A549 treated with CpdA at 1 μM for 4 hours (cell line): ENCODE data around the gene ECPAS. TPM values are rescaled to one million over a fixed set of nuclear protein-coding genes. Genes with fewer than 3 reads are reported as not detected.

Experiments used
- total RNA-seq: library from RNA; stranded (reverse); fragments of 200-300 nt; extraction: Qiagen RNA extraction; gene quantifications from 5 replicates; pipeline ENCODE4 v1.2.3, GENCODE V29; 2022; ENCODE audit warnings: low read depth

Gene ECPAS
- 36.9 to 51.0 TPM (median 38.2 TPM) in 5 replicates for total RNA-seq

DNA sequence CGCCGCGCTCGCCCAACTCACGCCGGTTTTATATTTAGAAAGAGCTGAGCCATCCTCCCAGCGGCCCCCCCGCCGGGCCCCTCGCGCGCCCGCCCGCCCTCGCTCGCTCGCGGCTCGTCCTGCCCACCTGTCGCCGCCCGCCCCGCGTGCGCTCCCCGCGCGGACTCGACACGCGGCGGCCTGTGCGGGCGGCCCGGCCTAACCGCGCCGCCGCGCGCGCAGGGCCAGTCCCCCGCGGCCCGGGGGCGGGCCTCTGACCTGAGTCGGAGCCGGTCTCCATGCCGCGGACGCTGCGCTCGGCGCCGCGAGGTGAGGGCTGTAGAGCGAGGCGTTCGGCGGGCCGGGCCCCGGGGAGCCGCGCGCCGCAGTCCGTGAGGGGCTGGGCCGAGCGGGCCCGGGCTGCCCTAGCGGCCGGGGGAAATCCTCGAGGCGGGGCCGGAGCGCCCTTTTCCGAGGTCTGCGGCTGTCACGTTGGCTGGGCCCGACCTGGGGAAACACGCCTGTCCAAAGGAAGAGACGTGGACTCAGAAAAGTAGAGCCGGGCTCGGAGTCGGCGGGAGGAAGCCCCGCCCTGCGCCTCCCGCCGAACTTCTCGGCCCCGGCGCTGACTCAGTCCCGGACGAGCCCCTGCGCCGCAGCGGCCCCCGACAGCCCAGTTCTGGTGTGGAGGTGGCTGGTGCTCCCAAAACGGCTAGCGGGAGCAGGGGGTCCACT, at the start of gene ECPAS:
ECPAS (minus strand) TSS at position 526 of the 714 bp plus-strand sequence. CDS start 11,465 bp downstream, outside the sequence.

DNA sequence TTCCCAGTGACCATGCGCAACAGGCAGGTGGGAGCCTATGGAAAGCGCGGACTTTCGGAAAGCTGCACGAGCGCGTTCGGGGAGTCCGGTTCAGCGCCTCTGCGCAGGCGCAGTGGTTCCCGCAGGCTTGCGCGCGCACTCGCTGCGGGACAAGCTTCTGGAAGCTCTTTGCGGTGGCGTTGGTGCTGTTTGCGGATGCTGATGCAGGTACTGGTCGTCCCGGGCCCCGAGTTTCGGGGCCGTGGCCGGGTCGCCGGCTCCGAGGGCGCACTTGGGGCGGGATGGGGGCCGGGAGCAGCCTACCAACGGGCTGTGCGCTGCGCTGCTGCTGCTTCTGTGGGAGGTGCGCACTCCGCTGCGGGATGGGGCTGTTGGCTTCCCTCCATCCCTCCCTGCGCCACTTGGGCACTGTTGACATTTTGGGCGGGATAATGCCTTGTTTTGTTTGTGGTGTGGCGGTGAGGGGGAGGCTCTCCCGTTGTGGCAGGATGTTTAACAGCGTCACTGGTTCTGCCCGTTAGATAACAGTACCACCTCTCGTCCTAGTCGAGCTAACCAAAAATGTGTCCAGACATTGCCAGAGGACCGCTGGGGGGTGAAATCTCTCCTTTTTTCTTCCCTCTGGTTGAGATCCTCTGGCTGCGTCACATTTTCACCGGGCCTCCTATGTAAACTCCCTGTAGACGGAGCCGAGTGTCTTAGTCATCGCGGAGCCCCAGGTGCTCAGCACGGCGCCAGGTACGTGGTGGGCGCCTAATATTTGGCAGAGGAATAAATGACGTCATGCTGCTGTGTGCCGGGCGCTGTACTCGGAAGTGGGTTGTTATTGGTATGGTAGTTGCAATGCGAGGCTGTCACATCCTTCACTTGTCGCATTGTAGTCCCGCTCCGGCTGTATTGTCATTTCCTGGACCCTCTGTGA, 41.1 kb upstream of the ECPAS start, which contains the start of gene ZNF483:
ZNF483 (plus strand) TSS at position 124 of the 922 bp plus-strand sequence. CDS start 2,217 bp downstream, outside the sequence.

GRCh38 chr9:111330124-111330523, 154.1 kb downstream of the ECPAS start, which contains the start of gene OR2K2:
TSS of gene OR2K2 (minus strand) at chr9:111330224. CDS start at chr9:111328433, 1,791 bp downstream.

Other genes starting within 250 kb of the ECPAS start
- gene OR2K2, start 154.2 kb downstream of the ECPAS start, total RNA-seq, result not detected in 5 replicates
- gene ZNF483, start 40.8 kb upstream of the ECPAS start, total RNA-seq, result 0.53 to 0.85 TPM (median 0.69 TPM) in 5 replicates
- gene PTGR1, start 115.3 kb upstream of the ECPAS start, total RNA-seq, result 362 to 407 TPM (median 392 TPM) in 5 replicates
- 10.4 to 13.0 TPM (median 11.0 TPM) in 5 replicates for gene DNAJC25, start 147.0 kb upstream of the ECPAS start, total RNA-seq
- 43.9 to 72.0 TPM (median 67.2 TPM) in 5 replicates for gene GNG10, start 177.2 kb upstream of the ECPAS start, total RNA-seq